ENCODE results near the gene LRRFIP2. TPM values are rescaled to one million over a fixed set of nuclear protein-coding genes. Genes with fewer than 3 reads are reported as not detected.

The LRRFIP2 gene
- total and polyA plus RNA-seq, 2 of the 8 experiments (the other 6 are each of a cell fraction or from before 2014, with no cell fraction given): 8.8 to 25.6 TPM

DNA sequence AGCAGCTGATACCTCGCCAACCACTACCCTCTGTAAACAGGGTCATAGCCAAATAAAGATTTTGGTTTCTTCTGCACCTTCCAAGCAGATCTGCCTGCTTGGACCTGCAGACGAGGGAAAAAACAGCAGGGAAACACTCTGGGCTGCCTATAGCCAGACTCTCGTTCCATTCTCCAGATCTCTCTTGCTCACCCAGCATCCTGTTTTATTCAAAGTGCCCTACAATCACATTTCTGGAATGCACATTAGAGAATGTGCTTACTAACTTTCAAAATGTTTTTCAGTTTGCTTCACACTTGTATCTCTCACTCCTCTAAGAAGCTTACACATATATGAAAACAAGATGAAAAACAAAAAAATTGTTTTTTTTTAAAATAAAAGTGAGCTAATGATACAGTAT lies 109.6 kb downstream of the LRRFIP2 start:
- Histone ChIP-seq H4K20me1 (replicated peaks in 1 of 2; ENCODE audit: control insufficient read depth in 1 of 2, insufficient read depth in 2 of 2, low read length in 2 of 2) (no peaks in the 10 kb centered on the region), H2BK20ac (ENCODE audit: low read length) (no peak overlapping the region), H2AFZ (ENCODE audit: low read length) (no peak overlapping the region), H4K8ac (ENCODE audit: extremely low read depth, insufficient read depth, low read length) (no peak overlapping the region), H3K4me1 (replicated peaks in 1 of 4; ENCODE audit: control insufficient read depth in 3 of 4, insufficient read depth in 4 of 4, low read length in 3 of 4) (no peaks in the 10 kb centered on the region), H3K4me2 (ENCODE audit: insufficient read depth in 1 of 2, low read depth in 2 of 2, low read length in 2 of 2) (no peak overlapping the region), H3K4ac (replicated peaks; ENCODE audit: insufficient read length, low read depth, low read length) (no peak overlapping the region), H2BK120ac (replicated peaks; ENCODE audit: low read depth, low read length) (no peak overlapping the region), H3K23me2 (ENCODE audit: low read depth, low read length) (no peaks in the 10 kb centered on the region), H3K4me3 (ENCODE audit: extremely low read depth in 1 of 4, insufficient read depth in 2 of 4, low read depth in 3 of 4, low read length in 4 of 4) (no peak overlapping the region), H3K27me3 (replicated peaks in 1 of 4; ENCODE audit: control insufficient read depth in 3 of 4, extremely low read depth in 1 of 4, insufficient read depth in 3 of 4, low read length in 3 of 4) (no peaks in the 10 kb centered on the region), H2BK15ac (ENCODE audit: low read length) (no peak overlapping the region), H3K14ac (ENCODE audit: insufficient read length) (no peak overlapping the region), H3K56ac (replicated peaks; ENCODE audit: insufficient read length, low read depth, low read length) (no peak overlapping the region), H2BK12ac (ENCODE audit: low read depth, low read length) (no peak overlapping the region), H3K18ac (ENCODE audit: extremely low read depth, low read length) (no peak overlapping the region), H3K79me1 (ENCODE audit: low read depth, low read length) (no peaks in the 10 kb centered on the region), H3K36me3 (ENCODE audit: control insufficient read depth in 2 of 4, insufficient read depth in 4 of 4, low read length in 3 of 4) (peaks cover 0 to 3% (median 2%) of the 10 kb centered on the region in 4 experiments; a peak in 2 of 8 replicates), H3K9me3 (ENCODE audit: insufficient read depth in 2 of 2, low read depth in 1 of 2, low read length in 1 of 2) (no peaks in the 10 kb centered on the region), H3K27ac (ENCODE audit: low read depth, low read length) (no peak overlapping the region), H2BK5ac (ENCODE audit: low read depth, low read length) (no peak overlapping the region), H3K79me2 (ENCODE audit: control insufficient read depth in 1 of 2, insufficient read depth in 2 of 2, low read length in 2 of 2) (no peaks in the 10 kb centered on the region), H3K9ac (replicated peaks in 1 of 4; ENCODE audit: extremely low read depth in 1 of 4, low read depth in 3 of 4, low read length in 3 of 4) (no peak overlapping the region), H3K23ac (ENCODE audit: insufficient read length) (no peak overlapping the region), H4K91ac (replicated peaks; ENCODE audit: insufficient read length, low read length) (no peak overlapping the region), H2AK5ac (ENCODE audit: low read depth, low read length) (no peak overlapping the region), H4K5ac (ENCODE audit: insufficient read length, low read depth, low read length) (no peak overlapping the region)
- 86% methylated on average over 3 of the region's 3 CpGs; no CpG with 5 or more reads in 1 of the 2 experiments for WGBS, 2 experiments (ENCODE audit: extremely low coverage in 1 of 2, insufficient coverage in 1 of 2, insufficient read length in 1 of 2, insufficient replicate concordance in 2 of 2, low coverage in 1 of 2, low lambda C conversion rate in 2 of 2, missing lambda C conversion rate in 1 of 2)
- CTCF ChIA-PET (ENCODE audit: partially characterized antibody): interaction anchor here (0.6 kb wide), 1 partner anchor 799 kb away, joined by 3 read pairs; no protein-coding TSS in a partner anchor
- FAIRE-seq: no peak
- no peak for DNase-seq (ENCODE audit: low read depth in 1 of 2, low spot score in 2 of 2)
- TF ChIP-seq PHF8 (conservative IDR thresholded peaks at IDR 0.05; ENCODE audit: low read depth, low read length) (no peak), RXRA (IDR thresholded peaks at IDR 0.05; ENCODE audit: insufficient read depth, low read depth, low read length) (no peak), RFX5 (IDR thresholded peaks at IDR 0.05; ENCODE audit: borderline replicate concordance, low read depth, low read length) (no peak), POLR2A (IDR thresholded peaks at IDR 0.05; ENCODE audit: control extremely low read depth in 1 of 2, low read depth in 2 of 2, low read length in 2 of 2) (no peak), SIN3A (conservative IDR thresholded peaks at IDR 0.05 in 1 of 2, IDR thresholded peaks at IDR 0.05 in 1 of 2; ENCODE audit: low read depth in 1 of 2, low read length in 2 of 2) (no peak), SP4 (IDR thresholded peaks at IDR 0.05; ENCODE audit: low read length) (no peak)
- POLR2A ChIA-PET (ENCODE audit: partially characterized antibody): no interaction called here
